HepG2 (cell line): ENCODE results near the gene WDR31. TPM values are rescaled to one million over a fixed set of nuclear protein-coding genes. Genes with fewer than 3 reads are reported as not detected.

Experiments used
- ATAC-seq: fragments of 200-7000 bp; cut with Tn5 transposase; 3 replicates; pipeline ENCODE4 v1.9.1; 2020; ENCODE audit warnings: mild to moderate bottlenecking, moderate library complexity
- BruUV-seq: library from RNA; stranded (reverse); fragments of 400-500 nt; replicated peaks from 2 replicates; lab custom pipeline; 2021; lab: Mats Ljungman, UMichigan
- CTCF ChIA-PET: fragments of 300-600 bp; formaldehyde crosslinking; extraction: SDS; loops from one replicate; lab custom pipeline; 2021; ENCODE audit warnings: low total read pairs, inconsistent platforms, low intra/inter-chr PET ratio; lab: Yijun Ruan, JAX
- POLR2A ChIA-PET: fragments of 350-600 bp; sonication (Branson Sonifier 250); formaldehyde crosslinking; loops from one replicate; lab custom pipeline; 2020; ENCODE audit warnings: antibody characterized with exemption, inconsistent platforms; lab: Yijun Ruan, JAX
- DNase-seq: peaks from one replicate; pipeline ENCODE4 v3.0.0-alpha.2; 2015; ENCODE audit warnings: low spot score
- FAIRE-seq: peaks from 3 replicates; lab custom pipeline; 2011; peaks lifted over from hg19 to GRCh38; lab: Jason Lieb, UNC
- H2AFZ ChIP-seq: one replicate; pipeline ENCODE4 v1.6.1; 2011; ENCODE audit warnings: low read length, inconsistent platforms
- H3K27ac ChIP-seq: fragments of 300-600 bp; 3 replicates; pipeline ENCODE4 v1.8.0; 2011; ENCODE audit warnings: mixed run types, mild to moderate bottlenecking, mixed read lengths, low read length, inconsistent platforms; ENCODE audit not compliant: insufficient read depth; ENCODE audit errors: extremely low read length
- H3K27me3 ChIP-seq, 2 experiments: fragments of 200-600 bp in 1 of 2; 2 replicates in 1 of 2; 3 replicates in 1 of 2; pipeline versions ENCODE4 v1.6.0 to v1.8.0; 2011; ENCODE audit warnings: low read length in 2 of 2, mild to moderate bottlenecking in 2 of 2, moderate library complexity in 2 of 2, inconsistent platforms in 1 of 2; ENCODE audit not compliant: insufficient read depth in 2 of 2, control insufficient read depth in 1 of 2
- H3K36me3 ChIP-seq, 2 experiments: fragments of 200-600 bp in 1 of 2; replicated peaks in 1 of 2; 2 replicates in 1 of 2; 3 replicates in 1 of 2; pipeline versions ENCODE4 v1.5.1 to v1.8.0; 2011; ENCODE audit warnings: low read length in 2 of 2, inconsistent platforms in 1 of 2; ENCODE audit not compliant: insufficient read depth in 2 of 2, control insufficient read depth in 1 of 2
- H3K4me1 ChIP-seq: 2 replicates; pipeline ENCODE4 v1.5.1; 2012; ENCODE audit warnings: low read length, inconsistent platforms; ENCODE audit not compliant: insufficient read depth
- H3K4me2 ChIP-seq: 2 replicates; pipeline ENCODE4 v1.6.0; 2011; ENCODE audit warnings: low read depth, low read length, inconsistent platforms
- H3K4me3 ChIP-seq, 3 experiments: fragments of 200-600 bp in 1 of 3; sonication (generic), shearing (Covaris generic) in 1 of 3; replicated peaks in 1 of 3; 2 replicates each; pipeline ENCODE4 v1.5.1; 2011 to 2016; ENCODE audit warnings: low read length in 3 of 3, inconsistent platforms in 2 of 3, low read depth in 2 of 3, mild to moderate bottlenecking in 2 of 3, control low read depth in 1 of 3, mixed read lengths in 1 of 3; ENCODE audit not compliant: insufficient read depth in 1 of 3
- H3K79me2 ChIP-seq: one replicate; pipeline ENCODE4 v1.6.1; 2011; ENCODE audit warnings: low read length, inconsistent platforms; ENCODE audit not compliant: insufficient read depth
- H3K9ac ChIP-seq: 2 replicates; pipeline ENCODE4 v1.6.0; 2011; ENCODE audit warnings: mild to moderate bottlenecking, low read depth, low read length, inconsistent platforms; ENCODE audit not compliant: insufficient read depth
- H3K9me3 ChIP-seq: 2 replicates; pipeline ENCODE4 v1.5.1; 2012; ENCODE audit warnings: mild to moderate bottlenecking, low read length
- H4K20me1 ChIP-seq: 2 replicates; pipeline ENCODE4 v1.6.0; 2011; ENCODE audit warnings: inconsistent platforms, mild to moderate bottlenecking, low read length, moderate library complexity; ENCODE audit not compliant: insufficient read depth
- ELF3 ChIP-seq: IDR thresholded peaks from 2 replicates; pipeline ENCODE4 v1.6.1; 2016; ENCODE audit warnings: missing genetic modification reagents, missing compliant biosample characterization
- MTA3 ChIP-seq: sonication (generic); formaldehyde crosslinking; IDR thresholded peaks from 2 replicates; pipeline ENCODE4 v1.4.0; 2020; ENCODE audit warnings: missing genetic modification reagents
- SP4 ChIP-seq: sonication (generic); formaldehyde crosslinking; IDR thresholded peaks from 2 replicates; pipeline ENCODE4 v1.8.1; 2023; ENCODE audit warnings: mild to moderate bottlenecking, missing genetic modification reagents
- THAP7 ChIP-seq: sonication (generic); formaldehyde crosslinking; IDR thresholded peaks from 2 replicates; pipeline ENCODE4 v1.8.1; 2023; ENCODE audit warnings: mild to moderate bottlenecking, missing genetic modification reagents
- ZBTB8A ChIP-seq: sonication (generic); formaldehyde crosslinking; IDR thresholded peaks from 2 replicates; pipeline ENCODE4 v1.4.0; 2020; ENCODE audit warnings: mild to moderate bottlenecking, low read depth, missing genetic modification reagents, borderline replicate concordance
- ZNF446 ChIP-seq: sonication (generic); formaldehyde crosslinking; IDR thresholded peaks from 2 replicates; pipeline ENCODE4 v1.5.0; 2020; ENCODE audit warnings: mild to moderate bottlenecking, missing genetic modification reagents
- ZNF674 ChIP-seq: sonication (generic); formaldehyde crosslinking; IDR thresholded peaks from 2 replicates; pipeline ENCODE4 v1.5.0; 2020; ENCODE audit warnings: low read depth, mild to moderate bottlenecking, missing genetic modification reagents
- ZNF687 ChIP-seq: sonication (generic); formaldehyde crosslinking; IDR thresholded peaks from 2 replicates; pipeline ENCODE4 v1.5.1; 2020; ENCODE audit warnings: mild to moderate bottlenecking, missing genetic modification reagents, moderate library complexity
- ZSCAN12 ChIP-seq: sonication (generic); formaldehyde crosslinking; IDR thresholded peaks from 2 replicates; pipeline ENCODE4 v1.9.0; 2021; ENCODE audit warnings: mild to moderate bottlenecking, missing genetic modification reagents
- WGBS: methylation state at CpG from one replicate; pipeline ENCODE4 v1.1.6; 2017; ENCODE audit warnings: low lambda C conversion rate; 5-methylcytosine and 5-hydroxymethylcytosine counted together
- in situ Hi-C: cut with HindIII; loops from 2 replicates; pipeline ENCODE4 v1.10.0; 2017; ENCODE audit warnings: low pct_unique_long_range_greater_than_20kb; ENCODE audit not compliant: extremely low pct_ligation_motif_present
- intact Hi-C: fragments of 100-400 bp; cut with micrococcal nuclease; formaldehyde crosslinking; loops from one replicate; pipeline ENCODE4 v1.10.0; 2022; ENCODE audit not compliant: unreplicated experiment
- polyA plus RNA-seq, 8 experiments: library from polyadenylated mRNA; depleted of rRNA in 3 of 8; stranded (reverse) in 7 of 8; unstranded in 1 of 8; fragments of >200 nt; fragmentation: Illumina TruSeq in 4 of 8; extraction: Trizol in 4 of 8; gene quantifications; 2 replicates each; pipeline versions ENCODE4 v1.2.1 to v1.2.3, GENCODE V29; 2011 to 2016; ENCODE audit warnings: low read depth in 4 of 8, missing spikeins in 1 of 8, mixed read lengths in 1 of 8; ENCODE audit not compliant: insufficient read depth in 1 of 8
- total RNA-seq, 5 experiments: library from RNA; depleted of rRNA; stranded (reverse); fragments of >200 nt; fragmentation: Illumina TruSeq; extraction: Trizol; gene quantifications; 2 replicates each; pipeline ENCODE4 v1.2.3, GENCODE V29; 2016; ENCODE audit warnings: low read depth in 1 of 5

WDR31 gene
- total and polyA plus RNA-seq, 2 of the 13 experiments (the other 11 are each of a cell fraction or from before 2014, with no cell fraction given): 0.33 to 1.7 TPM

DNA sequence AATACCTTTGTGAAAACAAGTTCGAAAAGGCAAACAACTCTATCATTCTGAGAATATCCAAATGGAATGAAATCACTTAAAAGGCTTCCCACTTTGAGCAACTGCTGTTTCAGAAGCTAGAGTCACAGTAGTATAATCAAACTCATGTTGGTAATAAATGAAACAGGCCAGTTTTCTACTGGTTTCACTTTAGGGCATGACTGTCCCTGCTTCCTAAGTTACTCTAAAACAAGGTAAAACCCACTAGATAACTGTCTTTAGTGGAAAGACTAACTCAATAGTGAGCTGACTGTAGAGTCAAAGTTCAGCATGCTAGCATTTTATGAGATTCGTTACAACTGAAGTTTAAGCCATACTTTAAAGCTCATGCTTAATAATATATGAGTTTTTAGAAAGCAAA is 70.7 kb downstream of the WDR31 start:
- no peak for FAIRE-seq
- ChIA-PET CTCF (no interaction called here), POLR2A (no interaction called here)
- no peak for DNase-seq
- no peak for ATAC-seq
- Histone ChIP-seq H3K79me2 (peaks cover 7% of the 10 kb centered on the region), H3K4me3 (no peak overlapping the region), H2AFZ (no peak overlapping the region), H3K27me3 (no peaks in the 10 kb centered on the region), H3K36me3 (peaks cover 16 to 51% of the 10 kb centered on the region in 2 experiments), H4K20me1 (no peaks in the 10 kb centered on the region; the same call in 1 of the 2 replicates), H3K4me2 (no peak overlapping the region), H3K9me3 (no peaks in the 10 kb centered on the region), H3K4me1 (peaks cover 10% of the 10 kb centered on the region), H3K27ac (no peak overlapping the region), H3K9ac (no peak overlapping the region)
- WGBS: 89% methylated on average over 2 of the region's 2 CpGs
- no TSS peak for BruUV-seq
- TF ChIP-seq ELF3 (CRISPR knock-in tag): no peak
- no peak for TF ChIP-seq ZNF446 (CRISPR knock-in tag)
- in situ Hi-C loops: no loop called here
- intact Hi-C loops: no loop called here

DNA sequence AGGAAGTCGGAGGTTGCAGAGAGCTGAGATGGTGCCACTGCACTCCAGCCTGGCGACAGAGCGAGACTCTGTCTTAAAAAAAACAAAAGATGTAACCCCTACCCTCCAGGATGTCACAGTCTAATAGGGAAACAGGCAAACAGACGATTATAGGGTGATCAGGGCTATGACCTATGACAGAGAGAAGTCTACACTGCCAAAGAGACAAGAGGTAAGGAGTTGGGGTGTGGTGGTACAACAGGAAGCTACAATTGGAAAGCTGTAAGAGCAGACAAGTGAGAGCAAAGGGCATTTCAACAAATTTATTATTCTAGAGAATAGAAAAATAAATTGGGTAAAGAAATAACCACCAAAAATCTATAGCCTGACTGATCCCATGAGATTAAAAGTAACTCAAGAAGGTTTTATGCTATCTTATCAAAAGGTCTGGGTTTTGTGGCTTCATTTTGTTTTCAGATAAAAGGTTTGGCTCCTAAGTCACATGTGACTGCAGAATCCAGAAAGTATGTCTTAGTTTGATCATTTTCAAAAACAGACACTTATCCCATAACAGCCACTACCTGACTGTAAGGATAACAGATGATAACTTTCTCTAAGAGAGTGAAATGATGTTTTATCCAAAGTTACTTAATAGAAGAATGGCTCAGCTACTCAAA is 72.0 kb downstream of the WDR31 start:
- no peak overlapping the region for H3K4me3 ChIP-seq
- H2AFZ ChIP-seq: no peak overlapping the region
- H3K27ac ChIP-seq: no peak overlapping the region
- BruUV-seq: no TSS peak
- no peak for TF ChIP-seq ZBTB8A
- TF ChIP-seq ZSCAN12: no peak
- no peak for TF ChIP-seq ZNF674
- no peak for TF ChIP-seq THAP7 (CRISPR knock-in tag)
- TF ChIP-seq MTA3 (CRISPR knock-in tag): no peak
- no peak for TF ChIP-seq ZNF687
- TF ChIP-seq SP4 (CRISPR knock-in tag): no peak
- H3K36me3 ChIP-seq: peaks cover 14 to 47% of the 10 kb centered on the region in 2 experiments
- ChIA-PET POLR2A (no interaction called here), CTCF (no interaction called here)
- no peak overlapping the region for H3K9ac ChIP-seq
- in situ Hi-C loops (no loop called here), intact Hi-C loops (no loop called here)
- FAIRE-seq (no peak), ATAC-seq (no peak; the same call in 2 of the 3 replicates), DNase-seq (no peak)
- H3K79me2 ChIP-seq: no peaks in the 10 kb centered on the region
- H3K9me3 ChIP-seq: no peaks in the 10 kb centered on the region
- H4K20me1 ChIP-seq: no peaks in the 10 kb centered on the region
- 0 out of 2 replicates have a peak, but pooled peaks cover under 1% of the 10 kb centered on the region for H3K4me1 ChIP-seq
- no peak overlapping the region for H3K4me2 ChIP-seq
- WGBS: 92% methylated on average over 4 of the region's 4 CpGs
- no peaks in the 10 kb centered on the region for H3K27me3 ChIP-seq
